ENCODE measurements around the gene KRTAP12-3.

DNA sequence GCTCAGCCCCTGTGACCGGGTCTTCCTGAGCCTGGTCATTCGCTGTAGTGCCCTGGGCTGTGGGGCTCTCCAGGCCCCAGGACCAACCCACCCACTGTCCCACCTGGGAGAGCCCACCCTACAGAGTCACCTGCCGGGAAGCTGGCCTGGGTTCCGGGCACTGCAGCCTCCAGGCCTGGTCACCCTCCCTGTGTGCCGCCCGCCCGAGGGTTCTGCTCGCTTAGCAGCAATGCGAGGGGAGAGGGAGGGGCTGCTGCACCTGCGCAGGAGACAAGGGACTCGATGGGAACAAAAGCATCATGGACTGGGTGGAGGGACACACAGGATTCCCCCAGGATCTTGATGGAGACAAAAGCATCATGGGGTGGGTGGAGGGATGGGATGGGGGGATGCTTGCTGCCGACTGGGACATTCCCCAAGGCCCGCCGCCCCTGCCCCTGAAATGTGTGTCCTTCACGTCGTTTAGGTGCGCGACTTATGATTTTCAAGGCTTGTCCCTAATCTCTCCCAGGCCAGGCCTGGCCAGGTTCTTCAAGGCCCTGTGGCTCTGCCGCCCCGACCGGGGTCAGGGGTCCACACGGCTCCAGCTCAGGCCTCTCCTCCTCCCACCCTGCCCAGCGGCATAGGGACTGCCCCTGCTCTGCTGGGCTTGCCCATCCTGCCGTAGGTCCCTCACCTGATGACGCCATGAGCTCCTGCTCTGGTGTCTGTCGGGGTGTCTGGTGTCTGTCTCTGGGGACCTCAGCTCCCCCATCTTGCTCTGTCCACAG, 44.2 kb upstream of the KRTAP12-3 start:
- TF ChIP-seq CTCF (IDR thresholded peaks at IDR 0.05) = no peak
- no peak for TF ChIP-seq POLR2A (IDR thresholded peaks at IDR 0.05)
- TF ChIP-seq EP300 (IDR thresholded peaks at IDR 0.05) = no peak
- no peak for TF ChIP-seq POLR2AphosphoS5 (IDR thresholded peaks at IDR 0.05)
